ENCODE measurements around the gene NRG2. TPM values are rescaled to one million over a fixed set of nuclear protein-coding genes. Genes with fewer than 3 reads are reported as not detected.

The NRG2 gene
- total and polyA plus RNA-seq, 5 donors from 2014 or later = not detected

GRCh38 chr5:139914218-139914807 is 128.8 kb downstream of the NRG2 start:
- H3K36me3 ChIP-seq (ENCODE audit: control insufficient read depth, insufficient read depth, low read length) = no peaks in the 10 kb centered on the region
- DNase-seq (no peak), ATAC-seq (ENCODE audit: low read depth in 2 of 2) (no peak)
- H3K36me3 Mint-ChIP-seq = no peaks in the 10 kb centered on the region
- H3K27me3 ChIP-seq (ENCODE audit: control insufficient read depth, insufficient read depth, low read length) = peaks cover 2% of the 10 kb centered on the region
- H3K27ac Mint-ChIP-seq = no peak overlapping the region
- H3K4me1 ChIP-seq (ENCODE audit: control insufficient read depth, insufficient read depth, low read length, poor library complexity, severe bottlenecking) = no peaks in the 10 kb centered on the region
- no peak overlapping the region for H3K27ac ChIP-seq (ENCODE audit: insufficient read depth, low read length, poor library complexity, severe bottlenecking)
- H3K9me3 ChIP-seq (ENCODE audit: control insufficient read depth in 2 of 2, low read length in 2 of 2) = no peaks in the 10 kb centered on the region
- H3K27me3 Mint-ChIP-seq = peaks cover 42% of the 10 kb centered on the region
- peaks cover 0 to 4% (median 0%) of the 10 kb centered on the region in 7 donors for H3K9me3 Mint-ChIP-seq
- H3K4me3 ChIP-seq (ENCODE audit: low read depth, low read length) = no peak overlapping the region
- no peak overlapping the region for H3K4me3 Mint-ChIP-seq
- no peaks in the 10 kb centered on the region for H3K4me1 Mint-ChIP-seq

DNA sequence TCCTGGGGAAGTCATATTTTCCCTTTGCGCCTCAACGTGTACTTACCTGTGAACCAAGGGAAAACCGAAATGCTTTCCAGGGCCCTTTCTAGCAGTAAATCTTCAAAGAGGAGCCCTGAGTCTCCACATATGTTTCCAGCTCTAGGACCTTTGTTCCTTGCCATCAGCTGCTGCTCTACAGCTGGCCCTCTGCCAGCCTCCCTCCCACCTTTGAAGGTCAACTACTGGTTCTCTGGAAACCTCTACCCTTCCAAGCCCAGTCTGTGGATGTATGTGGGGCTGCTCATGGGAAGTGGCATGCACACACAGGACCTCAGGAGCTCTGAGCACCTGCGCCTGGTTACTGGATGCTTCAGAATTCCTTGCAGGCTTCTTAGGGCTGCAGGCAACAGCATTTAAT is 130.3 kb downstream of the NRG2 start:
- ATAC-seq (ENCODE audit: low read depth in 2 of 2) = no peak
- no peak overlapping the region for H3K27ac Mint-ChIP-seq
- no peak overlapping the region for H3K4me3 Mint-ChIP-seq
- peaks cover 2% of the 10 kb centered on the region for H3K27me3 ChIP-seq (ENCODE audit: control insufficient read depth, insufficient read depth, low read length)
- no peak overlapping the region for H3K27ac ChIP-seq (ENCODE audit: insufficient read depth, low read length, poor library complexity, severe bottlenecking)
- no peaks in the 10 kb centered on the region for H3K36me3 ChIP-seq (ENCODE audit: control insufficient read depth, insufficient read depth, low read length)
- H3K36me3 Mint-ChIP-seq = no peaks in the 10 kb centered on the region
- peaks cover 0 to 4% (median 0%) of the 10 kb centered on the region in 7 donors for H3K9me3 Mint-ChIP-seq
- no peaks in the 10 kb centered on the region for H3K9me3 ChIP-seq (ENCODE audit: control insufficient read depth in 2 of 2, low read length in 2 of 2)
- no peaks in the 10 kb centered on the region for H3K4me1 Mint-ChIP-seq
- no peak for DNase-seq
- peaks cover 41% of the 10 kb centered on the region for H3K27me3 Mint-ChIP-seq
- H3K4me3 ChIP-seq (ENCODE audit: low read depth, low read length) = no peak overlapping the region
- H3K4me1 ChIP-seq (ENCODE audit: control insufficient read depth, insufficient read depth, low read length, poor library complexity, severe bottlenecking) = no peaks in the 10 kb centered on the region

- Mint-ChIP-seq H3K27ac (no peak overlapping the region), H3K4me1 (no peaks in the 10 kb centered on the region), H3K9me3 (peaks cover 0 to 4% (median 0%) of the 10 kb centered on the region in 7 donors), H3K4me3 (no peak overlapping the region), H3K27me3 (peaks cover 35% of the 10 kb centered on the region), H3K36me3 (no peaks in the 10 kb centered on the region)
- ATAC-seq (ENCODE audit: low read depth in 2 of 2) (no peak), DNase-seq (no peak)
- H3K27ac ChIP-seq (ENCODE audit: insufficient read depth, low read length, poor library complexity, severe bottlenecking) = no peak overlapping the region
- H3K36me3 ChIP-seq (ENCODE audit: control insufficient read depth, insufficient read depth, low read length) = no peaks in the 10 kb centered on the region
- no peaks in the 10 kb centered on the region for H3K9me3 ChIP-seq (ENCODE audit: control insufficient read depth in 2 of 2, low read length in 2 of 2)
- H3K4me1 ChIP-seq (ENCODE audit: control insufficient read depth, insufficient read depth, low read length, poor library complexity, severe bottlenecking) = no peaks in the 10 kb centered on the region
- H3K4me3 ChIP-seq (ENCODE audit: low read depth, low read length) = no peak overlapping the region
- peaks cover 2% of the 10 kb centered on the region for H3K27me3 ChIP-seq (ENCODE audit: control insufficient read depth, insufficient read depth, low read length)
Measured at GRCh38 chr5:139912158-139912557, 130.9 kb downstream of the NRG2 start.

GRCh38 chr5:139911425-139912120 is 131.5 kb downstream of the NRG2 start:
- H3K4me3 ChIP-seq (ENCODE audit: low read depth, low read length) = no peak overlapping the region
- no peak overlapping the region for H3K27ac Mint-ChIP-seq
- H3K27me3 Mint-ChIP-seq = peaks cover 35% of the 10 kb centered on the region
- H3K36me3 Mint-ChIP-seq = no peaks in the 10 kb centered on the region
- no peaks in the 10 kb centered on the region for H3K4me1 ChIP-seq (ENCODE audit: control insufficient read depth, insufficient read depth, low read length, poor library complexity, severe bottlenecking)
- H3K36me3 ChIP-seq (ENCODE audit: control insufficient read depth, insufficient read depth, low read length) = no peaks in the 10 kb centered on the region
- H3K27ac ChIP-seq (ENCODE audit: insufficient read depth, low read length, poor library complexity, severe bottlenecking) = no peak overlapping the region
- no peaks in the 10 kb centered on the region for H3K9me3 ChIP-seq (ENCODE audit: control insufficient read depth in 2 of 2, low read length in 2 of 2)
- DNase-seq (no peak), ATAC-seq (ENCODE audit: low read depth in 2 of 2) (no peak)
- H3K4me1 Mint-ChIP-seq = no peaks in the 10 kb centered on the region
- H3K27me3 ChIP-seq (ENCODE audit: control insufficient read depth, insufficient read depth, low read length) = peaks cover 8% of the 10 kb centered on the region
- no peak overlapping the region for H3K4me3 Mint-ChIP-seq
- H3K9me3 Mint-ChIP-seq = peaks cover 0 to 4% (median 0%) of the 10 kb centered on the region in 7 donors

- Mint-ChIP-seq H3K27me3 (peaks cover 28% of the 10 kb centered on the region), H3K9me3 (peaks cover 0 to 2% (median 0%) of the 10 kb centered on the region in 7 donors), H3K4me3 (no peak overlapping the region), H3K36me3 (no peaks in the 10 kb centered on the region), H3K27ac (no peak overlapping the region), H3K4me1 (no peaks in the 10 kb centered on the region)
- no peaks in the 10 kb centered on the region for H3K9me3 ChIP-seq (ENCODE audit: control insufficient read depth in 2 of 2, low read length in 2 of 2)
- H3K27ac ChIP-seq (ENCODE audit: insufficient read depth, low read length, poor library complexity, severe bottlenecking) = no peak overlapping the region
- H3K4me1 ChIP-seq (ENCODE audit: control insufficient read depth, insufficient read depth, low read length, poor library complexity, severe bottlenecking) = no peaks in the 10 kb centered on the region
- H3K36me3 ChIP-seq (ENCODE audit: control insufficient read depth, insufficient read depth, low read length) = no peaks in the 10 kb centered on the region
- DNase-seq (no peak), ATAC-seq (ENCODE audit: low read depth in 2 of 2) (no peak)
- H3K27me3 ChIP-seq (ENCODE audit: control insufficient read depth, insufficient read depth, low read length) = peaks cover 11% of the 10 kb centered on the region
- H3K4me3 ChIP-seq (ENCODE audit: low read depth, low read length) = no peak overlapping the region
Measured at GRCh38 chr5:139910901-139911300, 132.2 kb downstream of the NRG2 start.

DNA sequence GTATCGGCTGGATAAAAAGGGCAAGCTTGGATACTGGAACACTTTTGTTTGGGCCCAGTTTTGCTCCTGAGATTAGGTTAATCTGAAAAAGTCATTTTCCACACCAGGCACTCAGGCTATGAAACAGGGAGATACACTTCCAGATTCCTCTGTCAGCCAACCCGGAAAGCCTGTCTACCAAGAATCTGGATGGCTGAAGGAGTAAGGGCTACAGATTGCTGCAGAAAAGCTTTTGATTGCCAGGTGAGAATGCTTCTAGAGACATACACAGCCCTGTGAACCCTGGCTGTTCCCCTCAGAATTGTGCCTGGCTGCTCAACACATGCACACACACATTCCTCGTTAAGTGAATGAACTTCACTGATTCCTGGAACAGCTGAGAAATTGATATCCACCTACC is 133.1 kb downstream of the NRG2 start:
- Histone ChIP-seq H3K27ac (ENCODE audit: insufficient read depth, low read length, poor library complexity, severe bottlenecking) (no peak overlapping the region), H3K4me3 (ENCODE audit: low read depth, low read length) (no peak overlapping the region), H3K36me3 (ENCODE audit: control insufficient read depth, insufficient read depth, low read length) (no peaks in the 10 kb centered on the region), H3K9me3 (ENCODE audit: control insufficient read depth in 2 of 2, low read length in 2 of 2) (no peaks in the 10 kb centered on the region), H3K27me3 (ENCODE audit: control insufficient read depth, insufficient read depth, low read length) (peaks cover 17% of the 10 kb centered on the region), H3K4me1 (ENCODE audit: control insufficient read depth, insufficient read depth, low read length, poor library complexity, severe bottlenecking) (no peaks in the 10 kb centered on the region)
- Mint-ChIP-seq H3K4me1 (peaks cover 0 to 2% (median 0%) of the 10 kb centered on the region in 4 donors), H3K27me3 (peaks cover 20% of the 10 kb centered on the region), H3K36me3 (no peaks in the 10 kb centered on the region), H3K27ac (no peak overlapping the region), H3K4me3 (no peak overlapping the region), H3K9me3 (no peaks in the 10 kb centered on the region)
- no peak for DNase-seq
- ATAC-seq (ENCODE audit: low read depth in 2 of 2) = no peak

GRCh38 chr5:139908749-139909148 is 134.3 kb downstream of the NRG2 start:
- Histone ChIP-seq H3K4me1 (ENCODE audit: control insufficient read depth, insufficient read depth, low read length, poor library complexity, severe bottlenecking) (peaks cover 8% of the 10 kb centered on the region), H3K4me3 (ENCODE audit: low read depth, low read length) (no peak overlapping the region), H3K9me3 (ENCODE audit: control insufficient read depth in 2 of 2, low read length in 2 of 2) (no peaks in the 10 kb centered on the region), H3K27ac (ENCODE audit: insufficient read depth, low read length, poor library complexity, severe bottlenecking) (no peak overlapping the region), H3K27me3 (ENCODE audit: control insufficient read depth, insufficient read depth, low read length) (peaks cover 14% of the 10 kb centered on the region), H3K36me3 (ENCODE audit: control insufficient read depth, insufficient read depth, low read length) (no peaks in the 10 kb centered on the region)
- peaks cover 9% of the 10 kb centered on the region for H3K27me3 Mint-ChIP-seq
- H3K27ac Mint-ChIP-seq = no peak overlapping the region
- H3K4me1 Mint-ChIP-seq = peaks cover 0 to 2% (median 0%) of the 10 kb centered on the region in 4 donors
- H3K9me3 Mint-ChIP-seq = no peaks in the 10 kb centered on the region
- DNase-seq (no peak), ATAC-seq (ENCODE audit: low read depth in 2 of 2) (no peak)
- H3K36me3 Mint-ChIP-seq = no peaks in the 10 kb centered on the region
- H3K4me3 Mint-ChIP-seq = no peak overlapping the region

- DNase-seq (no peak), ATAC-seq (ENCODE audit: low read depth in 2 of 2) (no peak)
- Histone ChIP-seq H3K27ac (ENCODE audit: insufficient read depth, low read length, poor library complexity, severe bottlenecking) (no peak overlapping the region), H3K27me3 (ENCODE audit: control insufficient read depth, insufficient read depth, low read length) (peaks cover 23% of the 10 kb centered on the region), H3K4me1 (ENCODE audit: control insufficient read depth, insufficient read depth, low read length, poor library complexity, severe bottlenecking) (peaks cover 8% of the 10 kb centered on the region), H3K9me3 (ENCODE audit: control insufficient read depth in 2 of 2, low read length in 2 of 2) (no peaks in the 10 kb centered on the region), H3K36me3 (ENCODE audit: control insufficient read depth, insufficient read depth, low read length) (no peaks in the 10 kb centered on the region), H3K4me3 (ENCODE audit: low read depth, low read length) (no peak overlapping the region)
- Mint-ChIP-seq H3K4me1 (peaks cover 0 to 7% (median 2%) of the 10 kb centered on the region in 4 donors), H3K27ac (no peak overlapping the region), H3K9me3 (no peaks in the 10 kb centered on the region), H3K4me3 (no peak overlapping the region), H3K27me3 (peaks cover 24% of the 10 kb centered on the region), H3K36me3 (no peaks in the 10 kb centered on the region)
Measured at GRCh38 chr5:139906661-139907060, 136.4 kb downstream of the NRG2 start.

Measured in CD4-positive, CD25-positive, alpha-beta regulatory T cell (primary cell).